Measurements from ENCODE around the gene RNF130.

- no peak for TF ChIP-seq SIN3A (IDR thresholded peaks at IDR 0.05; ENCODE audit: borderline replicate concordance in 2 of 2, control insufficient read depth in 1 of 2, low read depth in 2 of 2, low read length in 2 of 2)
- no peak for TF ChIP-seq THRA (IDR thresholded peaks at IDR 0.05)
- TF ChIP-seq ZKSCAN1 (IDR thresholded peaks at IDR 0.05; ENCODE audit: low read depth, low read length), result no peak
These were observed 148.1 kb downstream of the RNF130 start for GRCh38 chr5:179923436-179923835.
